DND-41 (cell line): ENCODE results near the gene LHFPL2.

Experiments used
- ATAC-seq: fragments of 200-7000 bp; cut with Tn5 transposase; 3 replicates; pipeline ENCODE4 v1.9.1; 2021; ENCODE audit warnings: low read depth; ENCODE audit not compliant: insufficient read depth
- DNase-seq: peaks from one replicate; pipeline ENCODE4 v3.0.0-alpha.2; 2020
- H2AFZ ChIP-seq: 2 replicates; pipeline ENCODE4 v1.6.0; 2012; ENCODE audit warnings: low read depth, low read length
- H3K27ac ChIP-seq: 2 replicates; pipeline ENCODE4 v1.5.1; 2012; ENCODE audit warnings: low read length, inconsistent platforms
- H3K27me3 ChIP-seq: fragments of 200-600 bp; sonication (generic); 2 replicates; pipeline ENCODE4 v1.6.0; 2012; ENCODE audit warnings: low read length, mild to moderate bottlenecking, inconsistent platforms; ENCODE audit not compliant: insufficient read depth, poor library complexity
- H3K36me3 ChIP-seq: 2 replicates; pipeline ENCODE4 v1.5.1; 2012; ENCODE audit warnings: low read length, inconsistent platforms; ENCODE audit not compliant: insufficient read depth
- H3K4me1 ChIP-seq: 2 replicates; pipeline ENCODE4 v1.5.1; 2012; ENCODE audit warnings: mild to moderate bottlenecking, low read length; ENCODE audit not compliant: insufficient read depth
- H3K4me2 ChIP-seq: 2 replicates; pipeline ENCODE4 v1.6.0; 2012; ENCODE audit warnings: mild to moderate bottlenecking, moderate library complexity, low read length, inconsistent platforms; ENCODE audit not compliant: insufficient read depth
- H3K4me3 ChIP-seq, 2 experiments: fragments of 200-600 bp in 1 of 2; shearing (Covaris generic) in 1 of 2; 2 replicates each; pipeline ENCODE4 v1.5.1; 2012 to 2016; ENCODE audit warnings: inconsistent platforms in 2 of 2, low read length in 2 of 2, mild to moderate bottlenecking in 2 of 2, low read depth in 1 of 2, moderate library complexity in 1 of 2
- H3K79me2 ChIP-seq: 2 replicates; pipeline ENCODE4 v1.6.0; 2012; ENCODE audit warnings: low read length, inconsistent platforms; ENCODE audit not compliant: insufficient read depth
- H3K9ac ChIP-seq: 2 replicates; pipeline ENCODE4 v1.6.0; 2012; ENCODE audit warnings: low read depth, mild to moderate bottlenecking, inconsistent platforms, low read length, moderate library complexity
- H3K9me3 ChIP-seq: 2 replicates; pipeline ENCODE4 v1.5.1; 2012; ENCODE audit warnings: low read length, moderate library complexity, mild to moderate bottlenecking, inconsistent platforms; ENCODE audit not compliant: insufficient read depth, severe bottlenecking
- H4K20me1 ChIP-seq: 2 replicates; pipeline ENCODE4 v1.6.0; 2012; ENCODE audit warnings: low read length; ENCODE audit not compliant: insufficient read depth
- CTCF ChIP-seq: IDR thresholded peaks from 2 replicates; pipeline ENCODE4 v1.5.1; 2012; ENCODE audit warnings: borderline replicate concordance, low read length, moderate library complexity, mild to moderate bottlenecking; ENCODE audit not compliant: poor library complexity, severe bottlenecking; ENCODE audit errors: extremely low read depth
- EZH2 ChIP-seq: IDR thresholded peaks from 3 replicates; pipeline ENCODE4 v1.6.1; 2012; ENCODE audit warnings: borderline replicate concordance, low read depth, mild to moderate bottlenecking, moderate library complexity, low read length, inconsistent platforms; ENCODE audit not compliant: severe bottlenecking

LHFPL2 gene

DNA sequence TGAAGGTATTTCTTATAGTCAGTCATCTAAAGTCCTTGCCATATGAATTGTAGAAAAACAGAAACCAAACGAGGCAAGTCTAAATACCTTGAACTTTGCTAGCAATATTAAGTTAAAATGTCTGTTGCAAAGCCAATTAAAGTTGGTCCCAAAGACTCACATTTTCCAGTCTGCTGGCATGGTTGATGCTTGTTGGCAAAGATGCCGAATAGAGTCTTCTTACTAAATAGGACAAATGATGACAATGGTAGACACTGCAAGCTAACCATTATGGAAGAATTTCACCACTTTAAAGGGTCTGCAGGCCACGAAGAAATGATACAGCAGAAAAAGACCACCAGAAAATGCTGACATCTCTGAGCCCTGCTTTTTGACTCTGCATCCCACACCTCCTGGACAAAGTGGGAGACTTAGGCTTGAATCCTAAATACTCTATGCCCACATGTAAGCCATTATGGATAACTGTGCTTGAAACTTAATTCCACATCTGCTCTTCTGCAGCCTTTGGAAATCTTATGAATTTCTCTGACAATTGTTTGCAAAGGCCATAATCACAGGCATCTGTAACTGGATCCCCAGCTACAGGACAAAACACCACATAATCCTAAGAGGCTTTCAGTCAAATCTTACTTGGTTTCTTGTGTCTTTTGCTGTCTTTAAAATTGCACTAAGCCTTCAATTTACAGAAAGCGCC, 61.3 kb downstream of the LHFPL2 start:
- ATAC-seq (no peak), DNase-seq (no peak)
- Histone ChIP-seq H3K4me1 (no peaks in the 10 kb centered on the region), H3K36me3 (no peaks in the 10 kb centered on the region), H3K79me2 (no peaks in the 10 kb centered on the region), H3K4me2 (no peak overlapping the region), H3K27me3 (no peaks in the 10 kb centered on the region), H4K20me1 (no peaks in the 10 kb centered on the region), H3K9me3 (peaks cover 3% of the 10 kb centered on the region), H3K9ac (no peak overlapping the region), H3K4me3 (no peak overlapping the region), H3K27ac (no peak overlapping the region), H2AFZ (no peak overlapping the region)
- TF ChIP-seq EZH2 (no peak), CTCF (no peak)

DNA sequence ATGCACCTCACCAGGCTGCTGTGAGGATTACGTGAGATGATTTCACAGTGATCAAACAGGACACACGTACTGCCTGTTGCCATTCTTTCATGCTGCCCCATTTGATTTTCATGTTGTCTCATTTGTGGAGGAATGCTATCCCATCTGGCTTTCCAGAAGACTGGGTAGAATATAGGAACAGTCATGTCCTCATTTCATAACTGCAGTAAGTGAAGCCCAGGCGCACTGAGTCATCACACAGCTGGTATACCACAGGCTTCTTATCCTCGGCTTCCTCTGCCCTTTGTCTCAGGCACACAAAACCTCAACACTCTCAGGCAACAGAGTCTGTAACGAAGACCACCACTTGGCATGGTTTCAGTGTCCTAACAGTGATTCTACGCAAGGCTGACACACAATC, 62.3 kb downstream of the LHFPL2 start:
- Histone ChIP-seq H3K27me3 (no peaks in the 10 kb centered on the region), H3K36me3 (no peaks in the 10 kb centered on the region), H3K4me3 (no peak overlapping the region), H3K9ac (no peak overlapping the region), H3K9me3 (peaks cover 3% of the 10 kb centered on the region), H3K4me2 (no peak overlapping the region), H4K20me1 (no peaks in the 10 kb centered on the region), H3K27ac (no peak overlapping the region), H3K79me2 (no peaks in the 10 kb centered on the region), H3K4me1 (no peaks in the 10 kb centered on the region), H2AFZ (no peak overlapping the region)
- no peak for TF ChIP-seq CTCF
- TF ChIP-seq EZH2: no peak
- DNase-seq (peak; percentile 22), ATAC-seq (peak; percentile 83)

DNA sequence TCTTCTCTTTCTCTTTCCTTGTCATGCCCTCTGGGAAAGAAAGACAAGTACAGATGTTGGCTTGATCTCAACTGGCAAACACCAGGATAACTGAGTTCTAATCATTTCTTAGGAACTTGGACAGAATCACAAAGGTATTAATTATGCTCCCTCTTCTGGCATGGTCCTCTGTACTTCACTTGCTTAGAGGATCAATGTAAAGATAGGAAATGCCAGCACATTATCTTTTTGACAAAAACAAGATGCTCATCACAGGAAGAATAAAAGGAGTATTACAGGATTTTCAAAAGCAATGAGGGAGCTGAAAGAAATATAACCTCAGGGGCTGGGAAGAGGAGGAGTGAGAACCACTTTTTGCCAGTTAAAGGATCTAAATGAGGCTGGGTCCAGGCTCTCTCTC, 70.6 kb downstream of the LHFPL2 start:
- TF ChIP-seq EZH2: no peak
- no peak for TF ChIP-seq CTCF
- no peak overlapping the region for H3K27ac ChIP-seq
- no peak for ATAC-seq

More for the DNA sequence above, 70.6 kb downstream of the LHFPL2 start:
- Histone ChIP-seq H3K4me2 (no peak overlapping the region), H3K9ac (no peak overlapping the region), H3K9me3 (no peaks in the 10 kb centered on the region), H3K36me3 (no peaks in the 10 kb centered on the region), H3K4me3 (no peak overlapping the region), H3K27me3 (no peaks in the 10 kb centered on the region), H4K20me1 (no peaks in the 10 kb centered on the region), H3K79me2 (no peaks in the 10 kb centered on the region), H3K4me1 (no peaks in the 10 kb centered on the region), H2AFZ (no peak overlapping the region)
- DNase-seq: no peak
